Upper lobe of left lung (tissue), 6 donors: Measurements from ENCODE around the gene TADA2A. TPM values are rescaled to one million over a fixed set of nuclear protein-coding genes. Genes with fewer than 3 reads are reported as not detected.

Experiments used
- ATAC-seq, 2 donors: fragments of 200-7000 bp; cut with Tn5 transposase; one replicate each; pipeline ENCODE4 v1.9.1; 2022; ENCODE audit warnings: mild to moderate bottlenecking in 2 of 2, moderate library complexity in 2 of 2; ENCODE audit not compliant: low FRiP score in 2 of 2
- DNase-seq, 2 donors: peaks; one replicate each; pipeline ENCODE4 v3.0.0-alpha.2; 2019 to 2020
- H3K27ac ChIP-seq, 4 donors: fragments of 200-600 bp; sonication (generic); one replicate each; pipeline ENCODE4 v1.5.1; 2016 to 2019
- H3K27me3 ChIP-seq, 4 donors: fragments of 200-600 bp; sonication (generic); one replicate each; pipeline ENCODE4 v1.5.1; 2017 to 2019
- H3K36me3 ChIP-seq, 4 donors: fragments of 200-600 bp; sonication (generic); one replicate each; pipeline ENCODE4 v1.5.1; 2016 to 2019
- H3K4me1 ChIP-seq, 4 donors: fragments of 200-600 bp; sonication (generic); one replicate each; pipeline ENCODE4 v1.5.1; 2018 to 2019
- H3K4me3 ChIP-seq, 4 donors: fragments of 200-600 bp; sonication (generic); one replicate each; pipeline ENCODE4 v1.5.1; 2017 to 2019; ENCODE audit warnings: mild to moderate bottlenecking in 2 of 4, moderate library complexity in 1 of 4
- H3K9me3 ChIP-seq, 4 donors: fragments of 200-600 bp; sonication (generic); one replicate each; pipeline ENCODE4 v1.5.1; 2018 to 2019
- CTCF ChIP-seq, 6 experiments: fragments of 450-650 bp in 4 of 6; fragments of 200-600 bp in 2 of 6; sonication (generic) in 2 of 6; IDR thresholded peaks; one replicate each; pipeline ENCODE4 v1.5.1; 2016 to 2019; ENCODE audit warnings: antibody characterized with exemption in 6 of 6
- EP300 ChIP-seq, 4 donors: sonication (generic); formaldehyde crosslinking; IDR thresholded peaks; one replicate each; pipeline ENCODE4 v1.5.1; 2017; ENCODE audit warnings: antibody characterized with exemption in 4 of 4, control low read depth in 2 of 4
- POLR2A ChIP-seq, 4 donors: fragments of 450-650 bp; IDR thresholded peaks; one replicate each; pipeline ENCODE4 v1.5.1; 2016 to 2017; ENCODE audit warnings: antibody characterized with exemption in 4 of 4, mild to moderate bottlenecking in 2 of 4
- POLR2AphosphoS5 ChIP-seq, 2 donors: sonication (generic); formaldehyde crosslinking; IDR thresholded peaks; one replicate each; pipeline ENCODE4 v1.5.1; 2017; ENCODE audit warnings: antibody characterized with exemption in 2 of 2
- WGBS, 2 donors: methylation state at CpG; one replicate each; pipeline ENCODE4 v1.1.5; 2017 to 2018; 5-methylcytosine and 5-hydroxymethylcytosine counted together
- total RNA-seq, 6 donors: library from RNA; depleted of rRNA in 4 of 6; stranded (reverse); fragments of >200 nt in 4 of 6; gene quantifications; one replicate each; pipeline versions ENCODE4 v1.1.0 to v1.2.1, GENCODE V29; 2016 to 2021
- donor health status: DM: no; HTN: no; CAD: no; lungs with moderate emphysema.
- donor health status: DM: no; HTN: yes; CAD: no; lungs with severe emphysema.

TADA2A gene
- total RNA-seq, 6 donors from 2014 or later, result 9.8 to 37.7 (median 22.7) TPM

GRCh38 chr17:37513711-37514110, 107.0 kb downstream of the TADA2A start:
- 84 to 98% methylated on average over 10 of the region's 10 CpGs for WGBS, 2 donors
- TF ChIP-seq POLR2AphosphoS5 (IDR thresholded peaks at IDR 0.05) (no peak), EP300 (IDR thresholded peaks at IDR 0.05) (no peak), CTCF (IDR thresholded peaks at IDR 0.05) (no peak), POLR2A (IDR thresholded peaks at IDR 0.05) (no peak)
- Histone ChIP-seq H3K9me3 (no peaks in the 10 kb centered on the region), H3K36me3 (peaks cover 6 to 62% (median 39%) of the 10 kb centered on the region in 4 donors), H3K27ac (no peak overlapping the region), H3K4me3 (no peak overlapping the region), H3K27me3 (no peaks in the 10 kb centered on the region), H3K4me1 (no peaks in the 10 kb centered on the region)
- DNase-seq, result no peak
- no peak for ATAC-seq

- Histone ChIP-seq H3K27ac (no peak overlapping the region), H3K4me1 (no peaks in the 10 kb centered on the region), H3K27me3 (no peaks in the 10 kb centered on the region), H3K4me3 (no peak overlapping the region), H3K9me3 (no peaks in the 10 kb centered on the region), H3K36me3 (peaks cover 9 to 86% (median 57%) of the 10 kb centered on the region in 4 donors)
- 79% methylated on average over 6 of the region's 6 CpGs for whole genome bisulfite sequencing, 2 donors
- DNase-seq (no peak), ATAC-seq (no peak)
- TF ChIP-seq EP300 (IDR thresholded peaks at IDR 0.05) (no peak), CTCF (IDR thresholded peaks at IDR 0.05) (no peak), POLR2AphosphoS5 (IDR thresholded peaks at IDR 0.05) (no peak), POLR2A (IDR thresholded peaks at IDR 0.05) (no peak)
Observed at GRCh38 chr17:37516127-37516571, 109.5 kb downstream of the TADA2A start.

GRCh38 chr17:37517881-37518280, 111.2 kb downstream of the TADA2A start:
- H3K36me3 ChIP-seq, result peaks cover 9 to 87% (median 51%) of the 10 kb centered on the region in 4 donors
- DNase-seq, result no peak

GRCh38 chr17:37518826-37519225, 112.1 kb downstream of the TADA2A start:
- Histone ChIP-seq H3K27me3 (no peaks in the 10 kb centered on the region), H3K4me1 (no peaks in the 10 kb centered on the region), H3K27ac (no peak overlapping the region), H3K9me3 (no peaks in the 10 kb centered on the region), H3K4me3 (no peak overlapping the region), H3K36me3 (peaks cover 9 to 86% (median 50%) of the 10 kb centered on the region in 4 donors)
- WGBS, 2 donors, result 79 to 83% methylated on average over 8 of the region's 8 CpGs
- TF ChIP-seq POLR2AphosphoS5 (IDR thresholded peaks at IDR 0.05) (no peak), CTCF (IDR thresholded peaks at IDR 0.05) (no peak), POLR2A (IDR thresholded peaks at IDR 0.05) (no peak), EP300 (IDR thresholded peaks at IDR 0.05) (no peak)
- ATAC-seq, result no peak
- no peak for DNase-seq

More at GRCh38 chr17:37517881-37518280, 111.2 kb downstream of the TADA2A start:
- WGBS, 2 donors, result 87 to 94% methylated on average over 4 of the region's 4 CpGs
- H3K27ac ChIP-seq, result no peak overlapping the region
- no peak for TF ChIP-seq EP300 (IDR thresholded peaks at IDR 0.05)
- TF ChIP-seq POLR2A (IDR thresholded peaks at IDR 0.05), result no peak
- TF ChIP-seq POLR2AphosphoS5 (IDR thresholded peaks at IDR 0.05), result no peak
- H3K4me3 ChIP-seq, result no peak overlapping the region
- no peaks in the 10 kb centered on the region for H3K27me3 ChIP-seq
- no peaks in the 10 kb centered on the region for H3K9me3 ChIP-seq
- H3K4me1 ChIP-seq, result no peaks in the 10 kb centered on the region
- ATAC-seq, result no peak

- no peaks in the 10 kb centered on the region for H3K4me1 ChIP-seq
- DNase-seq (no peak), ATAC-seq (no peak)
- no peaks in the 10 kb centered on the region for H3K9me3 ChIP-seq
- H3K36me3 ChIP-seq, result peaks cover 9 to 89% (median 53%) of the 10 kb centered on the region in 4 donors
- TF ChIP-seq EP300 (IDR thresholded peaks at IDR 0.05), result no peak
- no peak for TF ChIP-seq POLR2AphosphoS5 (IDR thresholded peaks at IDR 0.05)
- no peak for TF ChIP-seq POLR2A (IDR thresholded peaks at IDR 0.05)
- no peak for TF ChIP-seq CTCF (IDR thresholded peaks at IDR 0.05)
- 74 to 79% methylated on average over 5 of the region's 5 CpGs for WGBS, 2 donors
- no peak overlapping the region for H3K27ac ChIP-seq
- H3K4me3 ChIP-seq, result no peak overlapping the region
- no peaks in the 10 kb centered on the region for H3K27me3 ChIP-seq
Observed at GRCh38 chr17:37519251-37519985, 112.7 kb downstream of the TADA2A start.
